Karpas-422 (cell line): ENCODE measurements around the gene AP2A1. TPM values are rescaled to one million over a fixed set of nuclear protein-coding genes. Genes with fewer than 3 reads are reported as not detected.

Experiments
- DNase-seq: peaks from one replicate; pipeline ENCODE4 v3.0.0-alpha.2; 2015
- H2AFZ ChIP-seq: fragments of 200-600 bp; sonication (generic); 2 replicates; pipeline ENCODE4 v1.6.1; 2014; ENCODE audit warnings: antibody characterized with exemption, low read length, mixed read lengths
- H3K27ac ChIP-seq: fragments of 200-600 bp; sonication (generic); 2 replicates; pipeline ENCODE4 v1.5.1; 2014; ENCODE audit warnings: mild to moderate bottlenecking, low read length, moderate library complexity
- H3K27me3 ChIP-seq: fragments of 200-600 bp; sonication (generic); 2 replicates; pipeline ENCODE4 v1.6.1; 2014; ENCODE audit warnings: low read length, mixed read lengths
- H3K36me3 ChIP-seq: fragments of 200-600 bp; sonication (generic); 2 replicates; pipeline ENCODE4 v1.6.1; 2014; ENCODE audit warnings: low read length, mixed read lengths; ENCODE audit not compliant: insufficient read depth
- H3K4me1 ChIP-seq: fragments of 200-600 bp; sonication (generic); 2 replicates; pipeline ENCODE4 v1.6.1; 2014; ENCODE audit warnings: mild to moderate bottlenecking, low read length, mixed read lengths
- H3K4me2 ChIP-seq: fragments of 200-600 bp; sonication (generic); 2 replicates; pipeline ENCODE4 v1.6.1; 2014; ENCODE audit warnings: low read length, low read depth, mild to moderate bottlenecking; ENCODE audit not compliant: poor library complexity, severe bottlenecking
- H3K4me3 ChIP-seq: fragments of 200-600 bp; sonication (generic); 2 replicates; pipeline ENCODE4 v1.5.1; 2014; ENCODE audit warnings: mild to moderate bottlenecking, antibody characterized with exemption, low read length, mixed read lengths
- H3K79me2 ChIP-seq: fragments of 200-600 bp; sonication (generic); 2 replicates; pipeline ENCODE4 v1.6.1; 2014; ENCODE audit warnings: mild to moderate bottlenecking, low read length, mixed read lengths
- H3K9ac ChIP-seq: fragments of 200-600 bp; sonication (generic); 2 replicates; pipeline ENCODE4 v1.6.0; 2014; ENCODE audit warnings: low read length
- H3K9me2 ChIP-seq: fragments of 200-600 bp; sonication (generic), shearing (Covaris generic); replicated peaks from 2 replicates; pipeline ENCODE4 v1.6.0; 2014; ENCODE audit warnings: mild to moderate bottlenecking, low read length, moderate library complexity; ENCODE audit not compliant: insufficient read depth
- H3K9me3 ChIP-seq: fragments of 300-700, 200-600 bp; sonication (generic); 2 replicates; pipeline ENCODE4 v1.6.1; 2014; ENCODE audit warnings: low read length, mixed read lengths
- H4K20me1 ChIP-seq: fragments of 200-600 bp; sonication (generic); 2 replicates; pipeline ENCODE4 v1.6.1; 2014; ENCODE audit warnings: mild to moderate bottlenecking, antibody characterized with exemption, low read length, low read depth; ENCODE audit not compliant: insufficient read depth
- total RNA-seq: library from RNA; depleted of rRNA; stranded (reverse); fragments of >200 nt; shearing (Covaris generic); gene quantifications from 2 replicates; pipeline ENCODE4 v1.2.3, GENCODE V29; 2014; ENCODE audit warnings: low replicate concordance

The AP2A1 gene
- total RNA-seq, 1 experiment from 2014 or later, result 32.4 TPM

DNA sequence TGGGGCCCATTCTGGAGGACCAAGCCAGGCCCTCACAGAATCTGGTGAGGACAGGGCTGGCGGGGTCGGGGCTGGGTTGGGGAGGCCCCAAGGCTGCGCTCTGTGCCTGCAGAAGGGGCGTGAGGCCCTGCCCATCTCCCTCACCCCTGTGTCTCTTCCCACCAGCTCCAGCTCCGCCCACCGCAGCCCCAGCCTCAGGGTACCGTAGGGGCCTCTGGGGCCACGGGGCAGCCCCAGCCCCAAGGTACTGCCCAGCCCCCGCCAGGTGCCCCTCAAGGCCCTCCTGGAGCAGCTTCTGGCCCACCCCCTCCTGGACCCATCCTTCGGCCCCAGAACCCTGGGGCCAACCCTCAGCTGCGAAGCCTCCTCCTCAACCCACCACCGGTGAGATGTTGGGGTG lies 68.8 kb downstream of the AP2A1 start:
- Histone ChIP-seq H3K27ac (no peak overlapping the region), H3K9me2 (no peaks in the 10 kb centered on the region), H3K4me3 (no peak overlapping the region), H3K9ac (no peak overlapping the region), H3K27me3 (no peaks in the 10 kb centered on the region), H3K36me3 (peaks cover 21% of the 10 kb centered on the region; the same call in 1 of the 2 replicates), H3K79me2 (no peaks in the 10 kb centered on the region), H2AFZ (no peak overlapping the region), H3K9me3 (no peaks in the 10 kb centered on the region), H3K4me1 (no peaks in the 10 kb centered on the region), H3K4me2 (no peak overlapping the region), H4K20me1 (0 out of 2 replicates have a peak, but pooled peaks cover 8% of the 10 kb centered on the region)
- DNase-seq, result no peak

DNA sequence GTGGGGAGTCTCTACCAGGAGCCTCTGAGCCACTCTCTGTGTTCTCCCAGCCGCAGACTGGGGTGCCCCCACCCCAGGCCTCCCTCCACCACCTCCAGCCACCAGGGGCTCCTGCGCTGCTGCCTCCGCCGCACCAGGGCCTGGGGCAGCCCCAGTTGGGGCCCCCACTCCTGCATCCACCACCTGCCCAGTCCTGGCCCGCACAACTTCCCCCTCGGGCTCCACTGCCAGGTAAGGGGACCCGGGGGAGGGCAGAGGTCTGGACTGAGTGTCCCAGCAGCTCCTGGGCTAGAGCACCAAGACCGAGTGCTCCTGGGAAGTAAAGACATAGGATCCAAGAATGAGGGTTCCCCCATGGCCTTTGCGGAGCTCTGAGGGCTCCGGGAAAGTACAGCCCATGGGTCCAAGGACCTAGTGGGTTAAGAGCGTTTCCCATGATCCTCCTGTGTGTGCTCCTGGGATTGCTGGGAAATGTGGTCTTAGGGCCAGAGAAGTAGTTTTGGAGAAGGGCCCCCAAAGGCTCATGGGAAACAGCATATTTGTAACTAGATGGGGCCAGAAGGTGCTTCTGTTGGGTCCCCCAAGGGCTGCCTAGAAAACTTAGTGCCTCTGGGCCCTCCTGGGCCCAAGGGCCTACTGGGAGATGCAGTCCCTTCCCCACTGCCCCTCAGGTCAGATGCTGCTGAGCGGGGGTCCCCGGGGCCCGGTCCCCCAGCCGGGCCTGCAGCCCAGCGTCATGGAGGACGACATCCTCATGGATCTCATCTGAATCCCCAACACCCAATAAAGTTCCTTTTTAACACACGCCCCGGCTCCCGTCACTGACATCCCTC lies 69.6 kb downstream of the AP2A1 start:
- Histone ChIP-seq H3K4me3 (no peak overlapping the region), H3K27me3 (no peaks in the 10 kb centered on the region), H3K36me3 (peaks cover 19% of the 10 kb centered on the region; the same call in 1 of the 2 replicates), H3K27ac (no peak overlapping the region), H3K9ac (no peak overlapping the region), H4K20me1 (0 out of 2 replicates have a peak, but pooled peaks cover 8% of the 10 kb centered on the region), H3K9me2 (no peaks in the 10 kb centered on the region), H3K79me2 (no peaks in the 10 kb centered on the region), H2AFZ (no peak overlapping the region), H3K9me3 (no peaks in the 10 kb centered on the region), H3K4me1 (no peaks in the 10 kb centered on the region), H3K4me2 (no peak overlapping the region)
- no peak for DNase-seq

DNA sequence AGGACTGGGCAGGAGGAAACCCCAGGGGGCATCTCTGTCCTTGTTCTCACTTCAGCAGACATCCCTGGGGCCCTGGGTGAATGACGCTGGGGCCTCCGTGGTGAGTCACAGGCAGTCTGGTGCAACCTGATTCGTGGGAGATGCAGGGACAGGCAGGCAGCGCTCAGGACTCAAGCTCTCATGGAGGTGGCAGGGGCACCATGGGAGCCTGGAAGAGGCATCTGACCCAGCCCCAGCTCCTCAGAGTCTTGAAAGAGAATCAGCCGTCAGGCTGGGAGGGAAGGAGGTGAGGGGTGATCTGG lies 70.2 kb downstream of the AP2A1 start:
- H3K27ac ChIP-seq, result no peak overlapping the region
- no peaks in the 10 kb centered on the region for H3K9me2 ChIP-seq
- no peak for DNase-seq

DNA sequence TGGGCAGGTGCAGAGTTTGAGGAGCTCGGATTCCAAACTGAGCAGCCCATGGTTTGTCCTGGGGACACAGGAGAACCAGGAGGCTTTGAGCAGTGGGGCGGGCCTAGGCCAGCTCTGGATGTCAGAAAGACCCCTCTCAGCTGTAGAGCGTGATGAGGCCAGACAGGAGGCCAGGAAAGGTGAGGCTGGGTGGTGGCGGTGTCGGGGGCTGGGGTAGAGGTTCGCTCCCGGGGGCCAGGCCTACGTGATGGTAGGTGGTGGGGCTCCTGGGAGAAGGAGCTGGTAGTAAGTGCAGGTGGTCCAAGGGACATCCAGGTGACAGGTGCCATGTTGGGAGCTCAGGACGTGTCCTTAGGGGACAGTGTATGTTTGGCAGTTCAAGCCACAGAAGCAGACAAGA lies 70.6 kb downstream of the AP2A1 start:
- peaks cover 15% of the 10 kb centered on the region; the same call in 1 of the 2 replicates for H3K36me3 ChIP-seq
- no peak for DNase-seq
- no peak overlapping the region for H3K4me3 ChIP-seq

More for the DNA sequence above, 70.2 kb downstream of the AP2A1 start:
- Histone ChIP-seq H2AFZ (no peak overlapping the region), H3K4me2 (no peak overlapping the region), H3K4me1 (no peaks in the 10 kb centered on the region), H4K20me1 (0 out of 2 replicates have a peak, but pooled peaks cover 8% of the 10 kb centered on the region), H3K36me3 (peaks cover 15% of the 10 kb centered on the region; the same call in 1 of the 2 replicates), H3K27me3 (no peaks in the 10 kb centered on the region), H3K4me3 (no peak overlapping the region), H3K9me3 (no peaks in the 10 kb centered on the region), H3K9ac (no peak overlapping the region), H3K79me2 (no peaks in the 10 kb centered on the region)

DNA sequence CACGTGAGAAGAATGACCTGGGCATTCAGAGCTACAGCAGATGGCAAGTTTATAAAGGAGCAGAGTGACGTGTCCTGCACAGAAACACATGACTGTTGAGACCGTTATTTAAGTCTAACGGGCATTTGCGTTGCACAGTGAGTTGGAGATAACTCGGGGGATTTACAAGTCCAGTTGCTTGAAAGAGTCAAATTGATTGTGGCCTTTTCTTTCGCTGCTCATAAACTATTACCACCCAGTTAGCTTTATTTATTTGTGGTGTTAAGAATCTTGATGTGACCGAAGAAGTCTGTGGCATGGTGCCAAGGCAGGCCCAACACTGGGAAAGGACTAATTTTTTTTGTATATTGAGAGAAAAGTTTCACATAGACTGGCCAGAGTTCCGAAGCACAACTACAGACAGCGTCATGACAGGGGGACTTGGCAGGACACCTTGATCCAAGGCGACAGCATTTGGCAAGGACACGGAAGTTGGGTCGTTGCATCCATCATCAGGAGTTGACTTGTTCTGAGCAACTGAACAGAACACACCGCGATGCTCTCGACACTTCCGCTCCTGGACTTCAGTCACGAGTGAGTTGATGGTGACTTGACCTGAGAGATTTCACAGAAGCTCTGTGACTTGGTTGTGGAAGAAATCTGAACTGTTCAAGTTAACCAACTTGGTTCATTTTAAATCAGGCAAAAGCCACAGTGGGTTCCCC lies 72.2 kb downstream of the AP2A1 start:
- DNase-seq, result no peak
- Histone ChIP-seq H3K79me2 (no peaks in the 10 kb centered on the region), H3K4me1 (peaks cover 14% of the 10 kb centered on the region), H3K9ac (no peak overlapping the region), H3K27ac (no peak overlapping the region), H3K9me3 (no peaks in the 10 kb centered on the region), H3K9me2 (no peaks in the 10 kb centered on the region), H4K20me1 (0 out of 2 replicates have a peak, but pooled peaks cover 8% of the 10 kb centered on the region), H3K27me3 (no peaks in the 10 kb centered on the region), H3K36me3 (peaks cover 12% of the 10 kb centered on the region; the same call in 1 of the 2 replicates), H3K4me3 (no peak overlapping the region), H2AFZ (no peak overlapping the region), H3K4me2 (no peak overlapping the region)

More for the DNA sequence above, 70.6 kb downstream of the AP2A1 start:
- Histone ChIP-seq H2AFZ (no peak overlapping the region), H3K4me1 (no peaks in the 10 kb centered on the region), H3K9ac (no peak overlapping the region), H3K9me2 (no peaks in the 10 kb centered on the region), H3K4me2 (no peak overlapping the region), H3K27ac (no peak overlapping the region), H3K27me3 (no peaks in the 10 kb centered on the region), H3K79me2 (no peaks in the 10 kb centered on the region), H4K20me1 (0 out of 2 replicates have a peak, but pooled peaks cover 8% of the 10 kb centered on the region), H3K9me3 (no peaks in the 10 kb centered on the region)

DNA sequence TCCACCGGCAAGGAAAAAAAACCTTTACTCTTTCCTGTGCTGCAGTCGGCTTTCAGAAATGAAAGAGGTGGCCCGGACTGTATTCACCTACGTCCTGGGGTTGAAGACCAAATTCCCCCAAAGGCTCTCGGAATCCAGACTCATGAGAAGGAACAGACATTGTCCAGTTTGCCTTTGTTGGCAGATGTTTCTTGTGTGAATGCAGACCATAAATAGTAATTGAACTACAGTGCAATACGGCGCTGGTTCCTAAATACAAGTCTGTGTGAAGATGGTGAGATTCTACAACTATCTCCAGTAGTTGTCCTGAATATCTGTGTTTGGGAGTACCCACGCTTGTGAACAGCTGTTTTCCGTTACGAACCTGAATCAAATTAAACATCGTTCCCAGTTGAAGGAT lies 72.9 kb downstream of the AP2A1 start:
- H3K36me3 ChIP-seq, result peaks cover 12% of the 10 kb centered on the region; the same call in 1 of the 2 replicates
- H2AFZ ChIP-seq, result no peak overlapping the region
- H3K9ac ChIP-seq, result no peak overlapping the region
- no peak for DNase-seq
- 0 out of 2 replicates have a peak, but pooled peaks cover 8% of the 10 kb centered on the region for H4K20me1 ChIP-seq
- no peak overlapping the region for H3K4me3 ChIP-seq
- H3K4me1 ChIP-seq, result peaks cover 21% of the 10 kb centered on the region
- H3K27me3 ChIP-seq, result no peaks in the 10 kb centered on the region
- H3K79me2 ChIP-seq, result no peaks in the 10 kb centered on the region
- H3K9me2 ChIP-seq, result no peaks in the 10 kb centered on the region
- no peaks in the 10 kb centered on the region for H3K9me3 ChIP-seq
- no peak overlapping the region for H3K4me2 ChIP-seq
- H3K27ac ChIP-seq, result no peak overlapping the region

DNA sequence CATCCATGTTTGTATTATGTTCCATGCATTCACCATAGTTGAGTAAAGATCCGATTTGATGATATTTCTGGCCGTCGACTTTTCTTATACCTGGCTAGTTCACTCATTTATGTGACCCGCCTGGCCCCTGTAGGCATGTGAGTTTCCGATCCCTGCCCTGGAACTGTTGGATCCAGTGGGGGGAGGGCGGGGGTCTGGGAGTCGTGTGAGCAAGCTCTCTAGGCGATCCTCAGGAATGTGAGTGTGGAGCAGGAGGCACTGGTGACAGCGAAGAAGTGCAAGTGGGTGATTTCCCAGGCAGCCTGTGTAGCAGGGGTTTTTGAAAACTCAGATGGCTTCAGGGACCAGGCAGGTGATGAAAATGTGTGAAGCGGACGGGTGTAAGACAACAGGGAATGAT lies 73.5 kb downstream of the AP2A1 start:
- Histone ChIP-seq H3K36me3 (peaks cover 12% of the 10 kb centered on the region; the same call in 1 of the 2 replicates), H3K27ac (no peak overlapping the region), H3K4me3 (no peak overlapping the region), H3K79me2 (no peaks in the 10 kb centered on the region), H2AFZ (no peak overlapping the region), H3K9me3 (no peaks in the 10 kb centered on the region), H3K9ac (no peak overlapping the region), H3K9me2 (no peaks in the 10 kb centered on the region), H4K20me1 (0 out of 2 replicates have a peak, but pooled peaks cover 8% of the 10 kb centered on the region), H3K4me2 (no peak overlapping the region), H3K27me3 (no peaks in the 10 kb centered on the region), H3K4me1 (peaks cover 22% of the 10 kb centered on the region)
- no peak for DNase-seq

DNA sequence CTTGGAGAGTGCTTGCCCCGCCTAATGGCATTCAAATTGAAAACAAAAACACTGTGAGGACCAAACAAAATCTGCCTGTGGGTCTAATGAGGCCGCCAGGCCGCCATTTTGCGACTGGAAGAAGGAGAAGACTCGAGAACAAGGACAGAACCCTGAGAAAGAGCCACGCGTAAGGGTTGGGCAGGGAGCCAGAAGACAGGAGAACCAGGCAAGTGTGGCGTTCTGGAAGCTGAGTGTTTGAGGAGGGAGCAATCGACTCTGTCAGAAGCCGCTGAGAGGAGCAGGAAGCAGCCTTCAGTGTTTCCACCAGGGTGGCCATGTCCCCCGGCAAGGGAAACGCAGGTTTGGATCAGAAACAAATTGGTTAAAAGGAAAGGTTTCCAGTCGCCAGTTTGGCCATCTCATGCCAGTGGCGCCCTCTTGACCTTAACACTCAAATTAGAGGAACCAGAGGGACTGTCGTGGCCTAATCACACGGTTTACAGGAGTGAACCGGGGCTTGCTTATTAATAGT lies 74.0 kb downstream of the AP2A1 start:
- Histone ChIP-seq H3K9ac (no peak overlapping the region), H3K4me2 (no peak overlapping the region), H4K20me1 (0 out of 2 replicates have a peak, but pooled peaks cover 8% of the 10 kb centered on the region)

More for the DNA sequence above, 74.0 kb downstream of the AP2A1 start:
- H3K27me3 ChIP-seq, result no peaks in the 10 kb centered on the region
- no peak overlapping the region for H3K4me3 ChIP-seq
- no peak for DNase-seq
- peaks cover 22% of the 10 kb centered on the region for H3K4me1 ChIP-seq
- H2AFZ ChIP-seq, result no peak overlapping the region
- no peak overlapping the region for H3K27ac ChIP-seq
- no peaks in the 10 kb centered on the region for H3K9me2 ChIP-seq
- no peaks in the 10 kb centered on the region for H3K9me3 ChIP-seq
- no peaks in the 10 kb centered on the region for H3K79me2 ChIP-seq
- H3K36me3 ChIP-seq, result peaks cover 12% of the 10 kb centered on the region; the same call in 1 of the 2 replicates
